HepG2 (cell line): ENCODE data around the gene POU2F1. TPM values are rescaled to one million over a fixed set of nuclear protein-coding genes. Genes with fewer than 3 reads are reported as not detected.

Source experiments
- AGO2 ChIP-seq: fragments of 200-400 bp; formaldehyde crosslinking; optimal IDR thresholded peaks from 2 replicates; pipeline ENCODE3; 2017; ENCODE audit warnings: mild to moderate bottlenecking, low read depth, low read length, moderate library complexity
- ATF7-NPFF ChIP-seq: sonication (generic); formaldehyde crosslinking; IDR thresholded peaks from 2 replicates; pipeline ENCODE4 v1.8.1; 2023; ENCODE audit warnings: mild to moderate bottlenecking, low read depth, missing genetic modification reagents, moderate library complexity
- CREB1 ChIP-seq, 2 experiments: fragments of 450-650 bp in 1 of 2; IDR thresholded peaks; 2 replicates each; pipeline ENCODE4 v1.6.1; 2016 to 2017; ENCODE audit warnings: control low read depth in 1 of 2, mild to moderate bottlenecking in 1 of 2, missing compliant biosample characterization in 1 of 2, missing genetic modification characterization in 1 of 2
- CREB3 ChIP-seq: sonication (generic); formaldehyde crosslinking; IDR thresholded peaks from 2 replicates; pipeline ENCODE4 v1.5.0; 2020; ENCODE audit warnings: missing genetic modification reagents
- EHMT2 ChIP-seq: fragments of 200-600 bp; sonication (generic); IDR thresholded peaks from 2 replicates; pipeline ENCODE4 v1.7.0; 2017; ENCODE audit warnings: antibody characterized with exemption, low read depth, low read length, borderline replicate concordance
- ELF4 ChIP-seq: sonication (generic); formaldehyde crosslinking; IDR thresholded peaks from 2 replicates; pipeline ENCODE4 v1.5.0; 2020; ENCODE audit warnings: missing genetic modification reagents, mild to moderate bottlenecking, moderate library complexity, borderline replicate concordance
- ETV6 ChIP-seq: sonication (generic); formaldehyde crosslinking; conservative IDR thresholded peaks from 2 replicates; pipeline ENCODE4 v1.4.0; 2020; ENCODE audit warnings: missing genetic modification reagents
- HDAC6 ChIP-seq: fragments of 200-600 bp; sonication (generic); IDR thresholded peaks from 2 replicates; pipeline ENCODE4 v1.7.0; 2017; ENCODE audit warnings: mild to moderate bottlenecking, antibody characterized with exemption, low read length, low read depth
- HOXD1 ChIP-seq: sonication (generic); formaldehyde crosslinking; IDR thresholded peaks from 2 replicates; pipeline ENCODE4 v1.5.0; 2020; ENCODE audit warnings: missing genetic modification reagents
- JARID2 ChIP-seq: sonication (generic); formaldehyde crosslinking; IDR thresholded peaks from 2 replicates; pipeline ENCODE4 v1.8.1; 2023; ENCODE audit warnings: missing genetic modification reagents, inconsistent platforms; ENCODE audit not compliant: insufficient replicate concordance
- KLF9 ChIP-seq: IDR thresholded peaks from 2 replicates; pipeline ENCODE4 v1.6.1; 2016; ENCODE audit warnings: low read depth
- LBX2 ChIP-seq: sonication (generic); formaldehyde crosslinking; IDR thresholded peaks from 2 replicates; pipeline ENCODE4 v1.5.0; 2020; ENCODE audit warnings: missing genetic modification reagents, mild to moderate bottlenecking, borderline replicate concordance
- LCORL ChIP-seq, 2 experiments: fragments of 450-650 bp in 1 of 2; sonication (generic) in 1 of 2; formaldehyde crosslinking in 1 of 2; IDR thresholded peaks; 2 replicates each; pipeline versions ENCODE4 v1.5.0 to v1.6.1; 2017 to 2020; ENCODE audit warnings: antibody characterized with exemption in 1 of 2, missing genetic modification reagents in 1 of 2
- MLX ChIP-seq: IDR thresholded peaks from 2 replicates; pipeline ENCODE4 v1.6.1; 2016
- NFE2L1 ChIP-seq: sonication (generic); formaldehyde crosslinking; IDR thresholded peaks from 2 replicates; pipeline ENCODE4 v1.4.0; 2020; ENCODE audit warnings: missing genetic modification reagents, mild to moderate bottlenecking, borderline replicate concordance
- POGZ ChIP-seq: sonication (generic); formaldehyde crosslinking; IDR thresholded peaks from 2 replicates; pipeline ENCODE4 v1.4.0; 2020; ENCODE audit warnings: mild to moderate bottlenecking, missing genetic modification reagents
- PPARG ChIP-seq: conservative IDR thresholded peaks from 2 replicates; pipeline ENCODE4 v1.6.1; 2016; ENCODE audit warnings: missing biosample characterization, missing genetic modification reagents
- REXO4 ChIP-seq: sonication (generic); formaldehyde crosslinking; IDR thresholded peaks from 2 replicates; pipeline ENCODE4 v1.8.0; 2022; ENCODE audit warnings: missing genetic modification reagents, mild to moderate bottlenecking, borderline replicate concordance
- TBX3 ChIP-seq: fragments of 450-650 bp; IDR thresholded peaks from 2 replicates; pipeline ENCODE4 v1.6.1; 2017; ENCODE audit warnings: antibody characterized with exemption, mild to moderate bottlenecking, inconsistent platforms, borderline replicate concordance
- TGIF2 ChIP-seq: IDR thresholded peaks from 2 replicates; pipeline ENCODE4 v1.6.1; 2016; ENCODE audit warnings: control low read depth, missing compliant biosample characterization
- ZFP91 ChIP-seq: sonication (generic); formaldehyde crosslinking; IDR thresholded peaks from 2 replicates; pipeline ENCODE4 v1.9.0; 2022; ENCODE audit warnings: missing genetic modification reagents, mild to moderate bottlenecking, borderline replicate concordance
- ZNF232 ChIP-seq: sonication (generic); formaldehyde crosslinking; IDR thresholded peaks from 2 replicates; pipeline ENCODE4 v1.4.0; 2020; ENCODE audit warnings: missing genetic modification reagents, borderline replicate concordance
- ZNF570 ChIP-seq: sonication (generic); formaldehyde crosslinking; IDR thresholded peaks from 2 replicates; pipeline ENCODE4 v1.4.0; 2020; ENCODE audit warnings: mild to moderate bottlenecking, missing genetic modification reagents, borderline replicate concordance
- ZNF709 ChIP-seq: sonication (generic); formaldehyde crosslinking; IDR thresholded peaks from 2 replicates; pipeline ENCODE4 v1.5.0; 2020; ENCODE audit warnings: mild to moderate bottlenecking, missing genetic modification reagents
- ZNF747 ChIP-seq: sonication (generic); formaldehyde crosslinking; IDR thresholded peaks from 2 replicates; pipeline ENCODE4 v1.8.1; 2023; ENCODE audit warnings: missing genetic modification reagents, mild to moderate bottlenecking, borderline replicate concordance
- ZNF878 ChIP-seq: sonication (generic); formaldehyde crosslinking; IDR thresholded peaks from 2 replicates; pipeline ENCODE4 v1.8.1; 2023; ENCODE audit warnings: mild to moderate bottlenecking, missing genetic modification reagents, moderate library complexity
- polyA plus RNA-seq, 8 experiments: library from polyadenylated mRNA; depleted of rRNA in 3 of 8; stranded (reverse) in 7 of 8; unstranded in 1 of 8; fragments of >200 nt; fragmentation: Illumina TruSeq in 4 of 8; extraction: Trizol in 4 of 8; gene quantifications; 2 replicates each; pipeline versions ENCODE4 v1.2.1 to v1.2.3, GENCODE V29; 2011 to 2016; ENCODE audit warnings: low read depth in 4 of 8, missing spikeins in 1 of 8, mixed read lengths in 1 of 8; ENCODE audit not compliant: insufficient read depth in 1 of 8
- total RNA-seq, 5 experiments: library from RNA; depleted of rRNA; stranded (reverse); fragments of >200 nt; fragmentation: Illumina TruSeq; extraction: Trizol; gene quantifications; 2 replicates each; pipeline ENCODE4 v1.2.3, GENCODE V29; 2016; ENCODE audit warnings: low read depth in 1 of 5

Gene POU2F1
- total and polyA plus RNA-seq, 2 of the 13 experiments (the other 11 are each of a cell fraction or from before 2014, with no cell fraction given) = 10.2 to 13.0 TPM

- TF ChIP-seq TBX3 (no peak), PPARG (CRISPR knock-in tag) (0 out of 2 replicates have a peak, but pooled peaks have one; percentile 11), HOXD1 (CRISPR knock-in tag) (no peak), ETV6 (CRISPR knock-in tag) (no peak), TGIF2 (CRISPR knock-in tag) (0 out of 2 replicates have a peak, but pooled peaks have one; percentile 25), REXO4 (CRISPR knock-in tag) (no peak), ZNF747 (no peak), LBX2 (CRISPR knock-in tag) (no peak), POGZ (CRISPR knock-in tag) (0 out of 2 replicates have a peak, but pooled peaks have one; percentile 23), EHMT2 (no peak), ZFP91 (CRISPR knock-in tag) (no peak; the same call in 1 of the 2 replicates), NFE2L1 (CRISPR knock-in tag) (no peak), MLX (CRISPR knock-in tag) (no peak), ZNF570 (CRISPR knock-in tag) (no peak), ZNF709 (CRISPR knock-in tag) (no peak), JARID2 (CRISPR knock-in tag) (no peak), LCORL (IDR thresholded peaks at IDR 0.05) (no peak), LCORL (CRISPR knock-in tag; IDR thresholded peaks at IDR 0.05) (no peak), ATF7-NPFF (CRISPR knock-in tag) (no peak), CREB3 (CRISPR knock-in tag) (no peak), ZNF232 (peak; percentile 35; the same call in 1 of the 2 replicates), CREB1 (IDR thresholded peaks at IDR 0.05) (no peak), CREB1 (CRISPR knock-in tag; IDR thresholded peaks at IDR 0.05) (peak; percentile 33; the same call in 1 of the 2 replicates), ELF4 (CRISPR knock-in tag) (no peak), AGO2 (no peak), KLF9 (CRISPR knock-in tag) (no peak), ZNF878 (CRISPR knock-in tag) (no peak), HDAC6 (no peak)
These were observed 1.3 kb downstream of the POU2F1 start (continued) for GRCh38 chr1:167221738-167222610.
